GM21447 (cell line): ENCODE measurements around the gene RPL36.
"Not testable (repeated sequence)": the region's sequence is repeated elsewhere in the genome, so short reads cannot be mapped to it uniquely, and the experiment has no call there.

Experiments
- ATAC-seq: cut with Tn5 transposase; IDR thresholded peaks from one replicate; pipeline ENCODE4 v1.9.1; 2021; ENCODE audit not compliant: unreplicated experiment

RPL36 gene

DNA sequence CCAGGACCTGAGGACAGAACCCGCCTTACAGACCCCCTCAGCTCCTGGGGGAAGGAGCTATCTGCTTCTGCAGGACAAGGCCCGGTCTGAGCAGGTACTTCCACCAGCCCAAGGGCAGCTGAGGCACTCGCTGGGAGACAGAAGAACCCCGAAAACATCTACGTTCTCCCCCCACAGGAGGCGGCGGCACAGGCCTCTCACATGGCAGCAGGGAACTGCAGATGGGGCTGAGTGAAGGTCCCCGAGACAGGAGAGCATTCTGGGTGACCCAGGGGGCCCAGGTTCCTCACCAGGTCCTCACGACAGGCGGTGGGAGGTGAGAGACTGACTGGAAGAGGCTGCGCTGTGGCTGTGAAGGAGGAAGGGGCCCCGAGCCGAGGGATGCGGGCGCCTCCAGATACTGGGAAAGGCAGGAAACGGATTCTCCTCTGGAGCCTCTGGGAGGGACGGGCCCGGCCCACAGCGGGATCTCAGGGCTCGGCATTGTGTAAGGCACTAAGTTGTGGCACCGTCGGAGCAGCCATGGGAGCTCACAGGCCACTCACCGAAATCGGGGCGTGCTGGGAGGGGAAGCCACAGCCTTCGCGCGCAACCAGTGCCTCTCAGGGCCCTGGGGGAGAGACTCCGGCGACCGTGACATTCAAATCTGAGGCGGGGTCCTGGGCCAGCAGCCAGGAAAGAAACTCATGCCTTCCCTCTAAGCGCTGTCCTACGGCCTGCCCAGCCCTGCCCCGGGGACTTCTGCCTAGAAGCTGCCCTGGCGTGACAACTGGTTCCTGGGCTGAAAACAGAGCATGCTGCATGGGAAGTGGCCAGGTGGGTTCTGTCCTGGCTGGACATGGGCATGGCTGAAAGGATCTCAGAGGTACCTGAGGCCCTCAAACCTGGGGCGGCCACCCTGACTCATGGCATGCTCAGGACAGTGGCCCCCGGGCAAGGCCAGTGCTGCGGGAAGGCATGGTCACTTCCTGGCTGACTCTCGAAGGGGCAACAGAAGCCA, 14.0 kb downstream of the RPL36 start:
- no peak for ATAC-seq

GRCh38 chr19:5705552-5705951, 15.5 kb downstream of the RPL36 start:
- no peak for ATAC-seq

GRCh38 chr19:5706876-5707573, 16.9 kb downstream of the RPL36 start:
- ATAC-seq, result no peak

DNA sequence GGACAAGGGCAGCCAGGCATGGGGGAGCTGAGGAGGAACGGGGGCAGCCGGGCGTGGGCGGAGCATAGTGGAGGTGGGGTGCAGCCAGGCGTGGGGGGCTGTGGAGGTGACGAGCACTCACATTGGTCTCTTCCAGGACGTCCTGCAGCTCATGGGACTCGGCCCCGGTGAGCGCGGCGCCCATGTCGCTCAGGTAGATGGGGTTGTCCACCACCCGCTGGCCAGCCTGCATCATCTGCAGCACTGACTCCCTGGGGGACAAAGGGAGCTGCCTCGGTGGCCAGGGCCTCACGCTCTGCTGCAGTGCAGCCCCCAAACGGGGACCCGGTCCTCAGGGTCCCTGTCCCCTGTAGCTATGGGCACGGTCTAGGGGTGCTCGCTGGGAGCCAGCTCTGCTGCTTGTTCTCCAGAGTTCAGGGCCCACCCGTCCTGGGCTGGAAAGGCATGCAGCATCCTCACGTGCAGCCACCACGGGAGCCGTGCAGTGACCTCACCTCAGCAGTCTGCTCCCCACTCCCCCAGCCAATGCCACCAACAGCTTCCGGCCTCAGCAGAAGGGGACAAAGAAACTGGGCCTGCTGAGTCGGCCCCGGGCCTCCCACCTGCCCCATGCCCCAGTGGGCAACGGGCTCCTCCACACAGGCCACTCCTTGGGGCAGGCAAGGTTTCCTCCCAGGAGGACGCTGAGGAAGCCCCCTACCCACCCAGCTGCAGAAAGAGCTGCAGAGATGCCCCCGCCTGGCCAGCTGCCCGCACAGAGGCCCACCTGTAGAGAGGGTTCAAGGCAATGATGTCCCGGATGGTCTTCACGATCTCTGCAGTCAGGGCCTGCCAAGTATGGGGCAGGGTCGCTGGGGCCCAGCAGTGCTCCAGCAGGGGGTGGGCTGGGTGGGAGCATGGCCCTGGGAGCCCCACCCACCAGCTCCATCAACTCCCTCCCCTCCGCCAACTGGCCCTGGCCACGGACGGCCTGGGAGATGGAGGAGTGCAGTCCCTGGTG, 17.8 kb downstream of the RPL36 start:
- no peak for ATAC-seq

DNA sequence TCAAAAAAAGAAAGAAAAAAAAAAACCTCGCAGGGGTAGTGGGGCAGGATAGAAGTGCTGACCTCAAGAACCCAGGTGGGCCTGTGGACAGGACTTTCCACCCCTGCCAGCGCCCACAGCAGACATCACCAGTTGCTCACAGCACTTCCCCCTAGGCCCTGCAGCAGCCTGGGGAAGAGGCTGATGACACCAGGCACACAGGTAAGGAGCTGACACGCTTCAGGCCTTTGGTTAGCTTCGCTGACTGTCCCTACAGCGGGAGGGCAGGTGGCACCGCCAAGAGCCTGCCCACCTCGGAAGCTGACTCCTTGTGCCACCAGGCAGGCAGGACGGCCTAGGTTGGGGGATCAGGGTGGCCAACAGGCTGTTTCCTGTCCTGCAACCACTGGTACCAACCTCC, 20.9 kb downstream of the RPL36 start:
- ATAC-seq, result no peak

GRCh38 chr19:5711713-5712161, 21.6 kb downstream of the RPL36 start:
- ATAC-seq, result no peak

GRCh38 chr19:5713228-5713627, 23.1 kb downstream of the RPL36 start:
- no peak for ATAC-seq

GRCh38 chr19:5714816-5715215, 24.7 kb downstream of the RPL36 start:
- no peak for ATAC-seq

DNA sequence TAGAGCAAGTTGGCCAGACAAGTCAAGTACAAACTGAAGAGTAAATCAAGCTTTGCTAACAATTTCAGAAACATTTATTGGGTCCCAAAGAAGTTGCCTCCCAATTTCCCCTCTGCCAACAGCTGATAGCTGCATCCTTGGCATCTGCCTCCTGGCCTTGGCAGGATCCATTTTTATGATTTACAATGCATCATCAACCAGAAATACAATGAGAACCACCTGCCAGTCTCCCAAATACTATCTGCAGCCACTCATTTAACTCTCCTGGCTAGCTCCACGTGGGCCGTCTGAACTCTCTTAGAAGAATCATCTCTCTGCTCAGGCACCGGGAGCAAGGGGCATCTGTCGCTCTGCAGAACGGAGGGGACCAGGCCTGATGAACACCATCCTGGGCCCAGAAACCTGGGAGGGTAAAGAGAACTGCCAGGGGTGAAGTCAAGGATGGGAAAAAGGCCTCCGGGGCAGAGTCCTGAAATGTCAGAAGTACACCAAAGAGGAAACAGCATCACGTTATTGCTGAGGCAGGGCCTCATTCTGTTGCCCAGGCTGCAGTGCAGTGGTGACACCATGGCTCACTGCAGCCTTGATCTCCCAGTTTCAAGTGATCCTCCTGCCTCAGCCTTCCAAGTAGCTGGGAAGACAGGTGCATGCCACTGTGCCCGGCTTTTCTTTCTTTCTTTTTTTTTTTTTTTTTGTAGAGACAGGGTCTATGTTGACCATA, 27.3 kb downstream of the RPL36 start:
- ATAC-seq, result no peak

DNA sequence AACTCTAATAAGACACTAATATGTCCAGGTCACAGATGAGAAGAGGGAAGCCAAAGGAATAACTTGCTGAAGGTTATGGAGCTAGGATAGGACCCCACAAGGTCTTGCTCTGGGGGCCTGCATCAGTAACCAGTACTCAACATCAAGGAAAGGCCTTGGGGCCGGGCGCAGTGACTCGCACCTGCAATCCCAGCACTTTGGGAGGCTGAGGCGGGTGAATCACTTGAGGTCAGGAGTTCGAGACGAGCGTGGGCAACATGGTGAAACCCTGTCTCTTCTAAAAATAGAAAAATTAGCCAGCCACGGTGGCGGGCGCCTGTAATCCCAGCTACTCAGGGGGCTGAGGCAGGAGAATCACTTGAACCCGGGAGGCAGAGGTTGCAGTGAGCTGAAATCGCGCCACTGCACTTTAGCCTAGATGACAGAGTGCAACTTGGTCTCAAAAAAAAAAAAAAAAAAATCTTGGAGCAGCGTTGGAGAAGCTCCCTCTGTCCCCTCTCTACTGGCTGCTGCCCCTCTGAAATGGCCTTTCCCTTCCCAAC, 28.0 kb downstream of the RPL36 start:
- ATAC-seq, result no peak

GRCh38 chr19:5718579-5719273, 28.6 kb downstream of the RPL36 start:
- ATAC-seq, result no peak

- peak; percentile 3 for ATAC-seq
These were observed 29.3 kb downstream of the RPL36 start for GRCh38 chr19:5719274-5719960.

DNA sequence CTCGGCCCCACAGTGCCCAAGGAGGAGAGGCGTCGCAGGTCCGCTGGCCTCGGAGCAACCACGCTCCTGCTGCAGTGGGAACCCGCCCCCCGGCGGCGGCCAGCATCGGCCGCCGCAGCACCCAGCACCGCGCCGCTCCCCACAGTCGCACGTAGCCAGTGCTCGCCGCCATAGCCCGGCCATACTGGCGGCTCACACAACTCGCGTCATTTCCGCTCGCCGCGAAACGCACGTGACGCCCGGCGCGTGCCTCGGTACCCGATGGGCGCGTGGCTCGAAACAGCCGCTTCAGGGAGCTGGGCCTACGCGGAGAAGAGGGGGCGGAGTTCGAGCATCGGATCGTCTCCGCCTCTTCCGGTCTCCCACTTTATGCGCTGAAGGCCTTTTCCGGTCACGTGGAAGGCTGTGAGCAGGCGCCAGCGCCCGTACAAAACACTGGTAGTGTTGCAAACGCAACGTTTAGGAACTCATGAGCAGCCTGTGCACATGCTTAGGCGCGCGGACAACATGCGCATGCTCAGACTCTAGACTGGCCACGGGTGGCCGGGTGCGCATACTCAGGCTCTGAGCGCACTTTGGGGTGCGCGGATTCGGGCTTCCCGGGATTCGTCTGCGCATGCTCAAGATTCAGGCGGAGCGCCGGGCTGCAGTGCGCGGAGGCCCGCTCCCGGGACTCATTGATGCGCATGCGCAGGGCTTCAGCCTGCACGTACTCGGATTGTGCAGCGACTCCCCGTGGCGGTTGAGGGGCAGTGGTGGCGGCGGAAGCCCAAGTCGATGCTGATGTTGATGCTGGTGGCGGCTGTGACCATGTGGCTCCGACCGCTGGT, 30.1 kb downstream of the RPL36 start, which contains the start of the genes CATSPERD and LONP1:
TSS of gene CATSPERD (plus strand) at position 677 of the 830 bp plus-strand sequence. CDS start at position 778, 101 bp downstream.
TSS of gene LONP1 (minus strand) at position 186 of the 830 bp plus-strand sequence. CDS start at position 172, 14 bp downstream.
- ATAC-seq, result peak; percentile 80

DNA sequence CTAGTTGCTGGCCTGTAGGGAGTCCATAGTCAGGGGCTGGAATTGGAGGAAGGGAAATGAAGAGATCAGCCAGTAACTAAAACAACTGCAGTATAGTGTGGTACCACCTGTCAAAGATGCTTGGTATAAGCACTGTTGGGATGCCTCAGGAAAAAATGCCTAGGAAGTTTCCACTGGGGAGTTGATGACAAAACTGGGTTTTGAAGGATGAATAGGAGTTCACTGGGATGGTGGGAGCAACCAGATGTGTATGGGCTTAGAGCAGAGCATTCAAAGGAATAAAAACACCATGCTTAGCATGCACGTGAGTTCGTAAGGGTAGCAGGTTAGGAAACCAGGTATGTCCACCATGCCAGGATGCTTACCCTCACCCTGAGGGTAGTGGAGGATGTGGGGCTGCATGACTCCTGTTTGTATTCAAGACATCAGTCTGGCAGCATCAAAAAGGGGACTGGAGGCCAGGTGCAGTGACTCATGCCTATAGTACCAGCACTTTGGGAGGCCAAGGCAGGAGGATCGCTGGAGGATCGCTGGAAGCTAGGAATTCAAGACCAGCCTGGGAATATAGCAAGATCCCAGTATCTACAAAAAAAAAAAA, 37.5 kb downstream of the RPL36 start:
- ATAC-seq, result no peak

GRCh38 chr19:5733172-5733571, 43.1 kb downstream of the RPL36 start:
- ATAC-seq, result not testable (repeated sequence)

- ATAC-seq, result no peak
These were observed 48.3 kb downstream of the RPL36 start for GRCh38 chr19:5738423-5738822.
